K562 (cell line): ENCODE measurements around the gene ZSWIM8. TPM values are rescaled to one million over a fixed set of nuclear protein-coding genes. Genes with fewer than 3 reads are reported as not detected.

ENCODE experiments used
- FOXA1 ChIP-seq: fragments of 450-650 bp; IDR thresholded peaks from 2 replicates; pipeline ENCODE4 v1.6.1; 2016; ENCODE audit warnings: mild to moderate bottlenecking, borderline replicate concordance
- JUN ChIP-seq, 2 experiments: sonication (generic) in 1 of 2; formaldehyde crosslinking in 1 of 2; IDR thresholded peaks; 2 replicates each; pipeline versions ENCODE4 v1.6.1 to v1.8.0; 2012 to 2022; ENCODE audit warnings: borderline replicate concordance in 2 of 2, mild to moderate bottlenecking in 2 of 2, improper control_type of control experiment in 1 of 2, low read depth in 1 of 2, low read length in 1 of 2, missing genetic modification reagents in 1 of 2
- KAT7 ChIP-seq: sonication (generic); formaldehyde crosslinking; IDR thresholded peaks from 2 replicates; pipeline ENCODE4 v1.8.0; 2022; ENCODE audit warnings: missing genetic modification reagents, mild to moderate bottlenecking, borderline replicate concordance
- KLF10 ChIP-seq: fragments of 250-450 bp; sonication (Bioruptor Pico); IDR thresholded peaks from 2 replicates; pipeline ENCODE4 v1.6.1; 2021; ENCODE audit warnings: matching md5 sums
- MCM3 ChIP-seq: fragments of 450-650 bp; IDR thresholded peaks from 2 replicates; pipeline ENCODE4 v1.6.1; 2016
- POLR3G ChIP-seq: IDR thresholded peaks from 2 replicates; pipeline ENCODE4 v1.6.1; 2011; ENCODE audit not compliant: insufficient read length, insufficient replicate concordance; ENCODE audit errors: extremely low read depth
- SIN3B ChIP-seq: fragments of 450-650 bp; IDR thresholded peaks from 2 replicates; pipeline ENCODE4 v1.6.1; 2017; ENCODE audit warnings: low read depth, mild to moderate bottlenecking, moderate library complexity
- SMARCE1 ChIP-seq: fragments of 450-650 bp; IDR thresholded peaks from 2 replicates; pipeline ENCODE4 v1.7.1; 2016; ENCODE audit warnings: mild to moderate bottlenecking
- TCF7 ChIP-seq: sonication (generic); IDR thresholded peaks from 2 replicates; pipeline ENCODE4 v1.6.1; 2016; ENCODE audit warnings: antibody characterized with exemption, borderline replicate concordance
- THRAP3 ChIP-seq: fragments of 450-650 bp; IDR thresholded peaks from 2 replicates; pipeline ENCODE4 v1.6.1; 2016; ENCODE audit warnings: mild to moderate bottlenecking, inconsistent platforms, borderline replicate concordance
- ZBTB17 ChIP-seq: fragments of 450-650 bp; formaldehyde crosslinking; IDR thresholded peaks from 2 replicates; pipeline ENCODE4 v1.4.0; 2020; ENCODE audit warnings: mild to moderate bottlenecking
- polyA plus RNA-seq, 8 experiments: library from polyadenylated mRNA; depleted of rRNA in 4 of 8; stranded (reverse) in 5 of 8; unstranded in 3 of 8; fragments of >200 nt; fragmentation: Nextera tagmentation in 2 of 8; fragmentation: Illumina TruSeq in 1 of 8; extraction: Ambion mirVana in 2 of 8; extraction: Trizol in 1 of 8; gene quantifications; 2 replicates each; pipeline versions ENCODE4 v1.2.1 to v1.2.3, GENCODE V29; 2011 to 2014; ENCODE audit warnings: inconsistent platforms in 1 of 8, missing spikeins in 1 of 8
- total RNA-seq, 7 experiments: library from RNA; depleted of rRNA in 6 of 7; stranded (reverse); fragments of >200 nt in 6 of 7; fragmentation: Illumina TruSeq in 2 of 7; extraction: Trizol in 2 of 7; gene quantifications; 2 replicates each; pipeline versions ENCODE4 v1.2.1 to v1.2.3, GENCODE V29; 2011 to 2021; ENCODE audit warnings: low replicate concordance in 1 of 7
- TF ChIP-seq, protein P1 (sequence below), 2 experiments: fragments of 450-650 bp in 1 of 2; sonication (generic) in 1 of 2; formaldehyde crosslinking in 1 of 2; IDR thresholded peaks; 2 replicates each; pipeline versions ENCODE4 v1.7.1 to v1.9.0; 2016 to 2022; ENCODE audit warnings: inconsistent platforms in 1 of 2, mild to moderate bottlenecking in 1 of 2, missing genetic modification reagents in 1 of 2
- TF ChIP-seq, protein P2 (sequence below), 2 experiments: fragments of 150-350 bp in 1 of 2; IDR thresholded peaks; 2 replicates each; pipeline ENCODE4 v1.6.1; 2012 to 2016; ENCODE audit warnings: low read depth in 2 of 2, low read length in 2 of 2, mild to moderate bottlenecking in 1 of 2, moderate library complexity in 1 of 2
- TF ChIP-seq, protein P3 (sequence below): sonication (generic); formaldehyde crosslinking; IDR thresholded peaks from 2 replicates; pipeline ENCODE4 v1.5.0; 2020; ENCODE audit warnings: missing genetic modification reagents

The ZSWIM8 gene
- total and polyA plus RNA-seq, 9 of the 15 experiments (the other 6 are each of a cell fraction or from before 2014, with no cell fraction given) = 5.6 to 47.8 (median 26.7) TPM

DNA sequence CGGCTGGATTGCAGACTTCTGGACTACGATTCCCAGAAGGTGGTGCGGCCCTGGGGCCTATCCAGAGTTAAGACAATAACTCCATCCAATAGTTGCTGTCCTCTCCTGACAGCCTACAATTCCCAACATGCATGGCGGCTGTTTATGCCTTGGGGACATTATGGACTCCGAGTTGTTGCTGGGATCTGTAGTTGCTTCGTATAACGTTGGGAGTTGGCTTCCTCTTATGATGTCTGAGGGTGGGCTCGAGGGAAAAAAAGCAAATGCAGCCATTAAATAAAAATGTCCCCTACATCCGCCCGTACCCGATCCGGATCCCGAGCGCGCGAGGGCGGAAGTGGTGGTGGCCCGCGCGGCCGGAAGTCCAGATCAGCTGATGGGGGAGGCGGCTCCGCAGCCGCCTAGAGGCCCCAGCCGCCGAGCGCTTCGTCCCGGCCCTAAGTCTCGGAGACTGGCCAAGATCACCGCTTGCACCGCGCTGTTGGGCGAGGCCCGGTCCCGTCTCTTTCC, at the start of gene ZSWIM8 (continued):
- TF ChIP-seq SIN3B = peak; percentile 89
- TF ChIP-seq TCF7 = no peak
- peak; percentile 60; the same call in 1 of the 2 replicates for TF ChIP-seq KAT7 (CRISPR knock-in tag)
- TF ChIP-seq, protein P1, sequence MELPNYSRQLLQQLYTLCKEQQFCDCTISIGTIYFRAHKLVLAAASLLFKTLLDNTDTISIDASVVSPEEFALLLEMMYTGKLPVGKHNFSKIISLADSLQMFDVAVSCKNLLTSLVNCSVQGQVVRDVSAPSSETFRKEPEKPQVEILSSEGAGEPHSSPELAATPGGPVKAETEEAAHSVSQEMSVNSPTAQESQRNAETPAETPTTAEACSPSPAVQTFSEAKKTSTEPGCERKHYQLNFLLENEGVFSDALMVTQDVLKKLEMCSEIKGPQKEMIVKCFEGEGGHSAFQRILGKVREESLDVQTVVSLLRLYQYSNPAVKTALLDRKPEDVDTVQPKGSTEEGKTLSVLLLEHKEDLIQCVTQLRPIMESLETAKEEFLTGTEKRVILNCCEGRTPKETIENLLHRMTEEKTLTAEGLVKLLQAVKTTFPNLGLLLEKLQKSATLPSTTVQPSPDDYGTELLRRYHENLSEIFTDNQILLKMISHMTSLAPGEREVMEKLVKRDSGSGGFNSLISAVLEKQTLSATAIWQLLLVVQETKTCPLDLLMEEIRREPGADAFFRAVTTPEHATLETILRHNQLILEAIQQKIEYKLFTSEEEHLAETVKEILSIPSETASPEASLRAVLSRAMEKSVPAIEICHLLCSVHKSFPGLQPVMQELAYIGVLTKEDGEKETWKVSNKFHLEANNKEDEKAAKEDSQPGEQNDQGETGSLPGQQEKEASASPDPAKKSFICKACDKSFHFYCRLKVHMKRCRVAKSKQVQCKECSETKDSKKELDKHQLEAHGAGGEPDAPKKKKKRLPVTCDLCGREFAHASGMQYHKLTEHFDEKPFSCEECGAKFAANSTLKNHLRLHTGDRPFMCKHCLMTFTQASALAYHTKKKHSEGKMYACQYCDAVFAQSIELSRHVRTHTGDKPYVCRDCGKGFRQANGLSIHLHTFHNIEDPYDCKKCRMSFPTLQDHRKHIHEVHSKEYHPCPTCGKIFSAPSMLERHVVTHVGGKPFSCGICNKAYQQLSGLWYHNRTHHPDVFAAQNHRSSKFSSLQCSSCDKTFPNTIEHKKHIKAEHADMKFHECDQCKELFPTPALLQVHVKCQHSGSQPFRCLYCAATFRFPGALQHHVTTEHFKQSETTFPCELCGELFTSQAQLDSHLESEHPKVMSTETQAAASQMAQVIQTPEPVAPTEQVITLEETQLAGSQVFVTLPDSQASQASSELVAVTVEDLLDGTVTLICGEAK (IDR thresholded peaks at IDR 0.05) = peak; percentile 98
- TF ChIP-seq, protein P1 (CRISPR knock-in tag; IDR thresholded peaks at IDR 0.05) = no peak
- 0 out of 2 replicates have a peak, but pooled peaks have one; percentile 35 for TF ChIP-seq JUN (IDR thresholded peaks at IDR 0.05; ENCODE audit: borderline replicate concordance, low read depth, low read length)
- no peak for TF ChIP-seq JUN (CRISPR knock-in tag; IDR thresholded peaks at IDR 0.05; ENCODE audit: borderline replicate concordance)
- no peak for TF ChIP-seq MCM3
- TF ChIP-seq, protein P2, sequence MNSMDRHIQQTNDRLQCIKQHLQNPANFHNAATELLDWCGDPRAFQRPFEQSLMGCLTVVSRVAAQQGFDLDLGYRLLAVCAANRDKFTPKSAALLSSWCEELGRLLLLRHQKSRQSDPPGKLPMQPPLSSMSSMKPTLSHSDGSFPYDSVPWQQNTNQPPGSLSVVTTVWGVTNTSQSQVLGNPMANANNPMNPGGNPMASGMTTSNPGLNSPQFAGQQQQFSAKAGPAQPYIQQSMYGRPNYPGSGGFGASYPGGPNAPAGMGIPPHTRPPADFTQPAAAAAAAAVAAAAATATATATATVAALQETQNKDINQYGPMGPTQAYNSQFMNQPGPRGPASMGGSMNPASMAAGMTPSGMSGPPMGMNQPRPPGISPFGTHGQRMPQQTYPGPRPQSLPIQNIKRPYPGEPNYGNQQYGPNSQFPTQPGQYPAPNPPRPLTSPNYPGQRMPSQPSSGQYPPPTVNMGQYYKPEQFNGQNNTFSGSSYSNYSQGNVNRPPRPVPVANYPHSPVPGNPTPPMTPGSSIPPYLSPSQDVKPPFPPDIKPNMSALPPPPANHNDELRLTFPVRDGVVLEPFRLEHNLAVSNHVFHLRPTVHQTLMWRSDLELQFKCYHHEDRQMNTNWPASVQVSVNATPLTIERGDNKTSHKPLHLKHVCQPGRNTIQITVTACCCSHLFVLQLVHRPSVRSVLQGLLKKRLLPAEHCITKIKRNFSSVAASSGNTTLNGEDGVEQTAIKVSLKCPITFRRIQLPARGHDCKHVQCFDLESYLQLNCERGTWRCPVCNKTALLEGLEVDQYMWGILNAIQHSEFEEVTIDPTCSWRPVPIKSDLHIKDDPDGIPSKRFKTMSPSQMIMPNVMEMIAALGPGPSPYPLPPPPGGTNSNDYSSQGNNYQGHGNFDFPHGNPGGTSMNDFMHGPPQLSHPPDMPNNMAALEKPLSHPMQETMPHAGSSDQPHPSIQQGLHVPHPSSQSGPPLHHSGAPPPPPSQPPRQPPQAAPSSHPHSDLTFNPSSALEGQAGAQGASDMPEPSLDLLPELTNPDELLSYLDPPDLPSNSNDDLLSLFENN (IDR thresholded peaks at IDR 0.05; ENCODE audit: low read depth in 2 of 2, low read length in 2 of 2) = 0 out of 4 replicates have a peak, but pooled peaks of 1 of the 2 experiments have one; percentile 48
- TF ChIP-seq FOXA1 = no peak
- TF ChIP-seq THRAP3 = no peak
- peak; percentile 67; the same call in 1 of the 2 replicates for TF ChIP-seq ZBTB17 (CRISPR knock-in tag)
- no peak for TF ChIP-seq POLR3G
- no peak for TF ChIP-seq SMARCE1
- TF ChIP-seq, protein P3, sequence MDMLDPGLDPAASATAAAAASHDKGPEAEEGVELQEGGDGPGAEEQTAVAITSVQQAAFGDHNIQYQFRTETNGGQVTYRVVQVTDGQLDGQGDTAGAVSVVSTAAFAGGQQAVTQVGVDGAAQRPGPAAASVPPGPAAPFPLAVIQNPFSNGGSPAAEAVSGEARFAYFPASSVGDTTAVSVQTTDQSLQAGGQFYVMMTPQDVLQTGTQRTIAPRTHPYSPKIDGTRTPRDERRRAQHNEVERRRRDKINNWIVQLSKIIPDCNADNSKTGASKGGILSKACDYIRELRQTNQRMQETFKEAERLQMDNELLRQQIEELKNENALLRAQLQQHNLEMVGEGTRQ = peak; percentile 74
- no peak for TF ChIP-seq KLF10 (CRISPR knock-in tag)
